ENCODE measurements around the gene PHRF1. TPM values are rescaled to one million over a fixed set of nuclear protein-coding genes. Genes with fewer than 3 reads are reported as not detected.

Gene PHRF1
- total RNA-seq, 1 experiment from 2014 or later: 48.9 TPM

DNA sequence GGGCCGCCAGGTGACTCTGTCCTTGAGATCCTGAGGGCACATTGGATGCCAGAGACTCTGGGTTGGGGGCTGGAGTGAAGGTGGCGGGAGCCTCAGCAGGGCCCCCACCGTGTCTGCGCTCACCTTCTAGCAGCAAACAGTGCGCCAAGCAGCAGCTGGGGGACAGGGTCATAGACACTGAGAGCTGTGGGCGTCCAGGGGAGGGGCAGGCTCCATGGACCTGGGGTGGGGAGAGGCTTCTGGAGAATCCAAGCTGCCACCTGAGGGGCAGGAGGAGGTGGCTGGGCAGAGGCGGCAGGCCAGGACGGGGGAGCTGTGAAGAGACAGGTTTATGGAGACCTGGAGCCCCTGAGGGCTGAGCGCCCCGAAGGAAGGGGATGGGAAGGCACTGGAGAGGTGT lies 8.0 kb downstream of the PHRF1 start:
- Histone ChIP-seq H3K4ac (ENCODE audit: low read depth, low read length) (no peak overlapping the region), H4K8ac (replicated peaks; ENCODE audit: insufficient read length, low read depth, low read length) (no peak overlapping the region), H2BK15ac (ENCODE audit: low read depth, low read length) (no peak overlapping the region), H2AFZ (ENCODE audit: low read length) (no peak overlapping the region), H2AK5ac (ENCODE audit: insufficient read length, low read length) (no peak overlapping the region), H3K4me2 (ENCODE audit: insufficient read depth, insufficient read length, low read length) (no peak overlapping the region), H3K4me1 (ENCODE audit: insufficient read depth, low read length) (no peaks in the 10 kb centered on the region), H3K79me2 (ENCODE audit: insufficient read depth, low read length) (peaks cover 17% of the 10 kb centered on the region; the same call in 1 of the 2 replicates), H4K91ac (ENCODE audit: insufficient read length, low read depth, low read length) (no peak overlapping the region), H3K9me3 (ENCODE audit: control insufficient read depth, low read depth, low read length) (no peaks in the 10 kb centered on the region), H3K23ac (ENCODE audit: insufficient read length, low read depth, low read length) (no peak overlapping the region), H4K20me1 (ENCODE audit: control insufficient read depth, insufficient read depth, insufficient read length) (peaks cover 3% of the 10 kb centered on the region), H3K23me2 (ENCODE audit: insufficient read length, low read depth, low read length, poor library complexity, severe bottlenecking) (no peaks in the 10 kb centered on the region), H2BK20ac (ENCODE audit: low read depth, low read length, poor library complexity, severe bottlenecking) (no peak overlapping the region), H4K5ac (ENCODE audit: insufficient read length, low read depth, low read length) (no peak overlapping the region), H2BK120ac (ENCODE audit: low read depth, low read length, poor library complexity, severe bottlenecking) (no peak overlapping the region), H3K27me3 (ENCODE audit: insufficient read depth, low read length) (no peaks in the 10 kb centered on the region), H3K56ac (ENCODE audit: insufficient read length, low read depth, low read length) (no peak overlapping the region), H3K79me1 (ENCODE audit: insufficient read depth, low read depth, low read length, poor library complexity, severe bottlenecking) (peaks cover 7% of the 10 kb centered on the region), H2BK5ac (ENCODE audit: insufficient read length, low read length) (no peak overlapping the region), H3K27ac (ENCODE audit: insufficient read length, low read depth, low read length) (no peak overlapping the region), H3K9ac (ENCODE audit: extremely low read depth, insufficient read length, low read length) (no peak overlapping the region), H3K14ac (ENCODE audit: insufficient read depth, low read length) (no peak overlapping the region; the same call in 1 of the 2 replicates), H3T11ph (ENCODE audit: low read length) (no peak overlapping the region), H2BK12ac (ENCODE audit: insufficient read length, low read depth, low read length) (no peak overlapping the region), H3K18ac (ENCODE audit: insufficient read length, low read depth, low read length) (no peak overlapping the region)
- H3K9me3 Mint-ChIP-seq: no peaks in the 10 kb centered on the region
- peaks cover 31 to 67% (median 62%) of the 10 kb centered on the region in 3 experiments for H3K36me3 Mint-ChIP-seq (ENCODE audit: insufficient read depth in 1 of 3, low read depth in 3 of 3)
- TF ChIP-seq, protein P1, sequence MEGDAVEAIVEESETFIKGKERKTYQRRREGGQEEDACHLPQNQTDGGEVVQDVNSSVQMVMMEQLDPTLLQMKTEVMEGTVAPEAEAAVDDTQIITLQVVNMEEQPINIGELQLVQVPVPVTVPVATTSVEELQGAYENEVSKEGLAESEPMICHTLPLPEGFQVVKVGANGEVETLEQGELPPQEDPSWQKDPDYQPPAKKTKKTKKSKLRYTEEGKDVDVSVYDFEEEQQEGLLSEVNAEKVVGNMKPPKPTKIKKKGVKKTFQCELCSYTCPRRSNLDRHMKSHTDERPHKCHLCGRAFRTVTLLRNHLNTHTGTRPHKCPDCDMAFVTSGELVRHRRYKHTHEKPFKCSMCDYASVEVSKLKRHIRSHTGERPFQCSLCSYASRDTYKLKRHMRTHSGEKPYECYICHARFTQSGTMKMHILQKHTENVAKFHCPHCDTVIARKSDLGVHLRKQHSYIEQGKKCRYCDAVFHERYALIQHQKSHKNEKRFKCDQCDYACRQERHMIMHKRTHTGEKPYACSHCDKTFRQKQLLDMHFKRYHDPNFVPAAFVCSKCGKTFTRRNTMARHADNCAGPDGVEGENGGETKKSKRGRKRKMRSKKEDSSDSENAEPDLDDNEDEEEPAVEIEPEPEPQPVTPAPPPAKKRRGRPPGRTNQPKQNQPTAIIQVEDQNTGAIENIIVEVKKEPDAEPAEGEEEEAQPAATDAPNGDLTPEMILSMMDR (conservative IDR thresholded peaks at IDR 0.05): no peak
- peaks cover 0 to 3% of the 10 kb centered on the region in 2 experiments; a peak in 2 of 4 replicates for H3K4me1 Mint-ChIP-seq
- no peak for DNase-seq
- no CpG with 5 or more reads among the region's 10 CpGs for WGBS (ENCODE audit: extremely low coverage, insufficient read length, low lambda C conversion rate)
- no peak overlapping the region for H3K4me3 Mint-ChIP-seq
- no peak overlapping the region for H3K27ac Mint-ChIP-seq
- no peaks in the 10 kb centered on the region for H3K27me3 Mint-ChIP-seq (ENCODE audit: low read depth)
